ENCODE data around the gene METTL15.
"Not testable (repeated sequence)": the region's sequence is repeated elsewhere in the genome, so short reads cannot be mapped to it uniquely, and the experiment has no call there.

METTL15 gene

GRCh38 chr11:28296426-28296825 lies 188.2 kb downstream of the METTL15 start:
- DNase-seq (ENCODE audit: low read depth): no peak

GRCh38 chr11:28298209-28298608 lies 190.0 kb downstream of the METTL15 start:
- DNase-seq (ENCODE audit: low read depth): no peak

GRCh38 chr11:28303477-28304191 lies 195.4 kb downstream of the METTL15 start:
- peak; percentile 54 for DNase-seq (ENCODE audit: low read depth)

- no peak for DNase-seq (ENCODE audit: low read depth)
Observed at GRCh38 chr11:28315440-28315839, 207.3 kb downstream of the METTL15 start.

GRCh38 chr11:28318871-28319270 lies 210.7 kb downstream of the METTL15 start:
- DNase-seq (ENCODE audit: low read depth): no peak

DNA sequence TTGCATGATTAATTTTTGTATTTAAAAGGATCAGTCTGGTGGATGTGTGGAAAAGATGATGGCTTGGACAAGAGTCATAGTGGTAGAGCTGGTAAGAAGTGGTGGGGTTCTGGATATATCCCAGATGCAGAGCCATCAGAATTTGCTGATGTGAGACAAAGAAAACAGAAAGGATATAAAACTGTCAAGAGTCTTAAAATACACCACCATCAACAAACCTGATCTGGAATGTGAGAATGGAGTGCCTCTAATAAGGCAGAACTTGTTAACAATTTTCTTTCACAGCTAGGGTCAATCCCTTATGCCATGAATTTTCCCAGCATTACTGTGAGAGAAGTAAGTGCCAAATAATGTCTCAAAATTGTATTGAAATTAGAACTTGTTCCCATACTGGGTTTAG lies 215.4 kb downstream of the METTL15 start:
- DNase-seq (ENCODE audit: low read depth): no peak

- DNase-seq (ENCODE audit: low read depth): peak; percentile 24
Observed at GRCh38 chr11:28332393-28332792, 224.2 kb downstream of the METTL15 start.

- DNase-seq (ENCODE audit: low read depth): peak; percentile 66
Observed at GRCh38 chr11:28337701-28338100, 229.5 kb downstream of the METTL15 start.

- DNase-seq (ENCODE audit: low read depth): peak; percentile 84
Observed at GRCh38 chr11:28338371-28338770, 230.2 kb downstream of the METTL15 start.

GRCh38 chr11:28339488-28339887 lies 231.3 kb downstream of the METTL15 start:
- no peak for DNase-seq (ENCODE audit: low read depth)

DNA sequence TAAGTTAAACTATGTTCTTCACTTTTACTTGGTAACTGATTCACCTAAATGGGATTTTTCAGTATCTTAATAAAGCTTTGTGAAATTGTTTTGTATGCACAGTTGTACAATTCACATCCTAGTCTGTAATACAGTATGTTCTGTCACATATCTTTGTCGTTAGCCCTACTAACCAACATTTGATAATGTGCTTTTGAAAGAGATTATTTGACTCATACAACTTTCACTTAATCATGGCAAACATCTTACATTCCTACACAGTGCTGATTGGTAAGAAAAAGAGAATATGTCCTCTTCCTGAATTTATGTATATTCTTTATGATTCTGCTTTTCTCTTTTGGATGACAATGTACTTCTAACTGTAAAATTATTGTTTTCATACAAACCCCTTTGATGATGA lies 234.5 kb downstream of the METTL15 start:
- DNase-seq (ENCODE audit: low read depth): peak; percentile 69

DNA sequence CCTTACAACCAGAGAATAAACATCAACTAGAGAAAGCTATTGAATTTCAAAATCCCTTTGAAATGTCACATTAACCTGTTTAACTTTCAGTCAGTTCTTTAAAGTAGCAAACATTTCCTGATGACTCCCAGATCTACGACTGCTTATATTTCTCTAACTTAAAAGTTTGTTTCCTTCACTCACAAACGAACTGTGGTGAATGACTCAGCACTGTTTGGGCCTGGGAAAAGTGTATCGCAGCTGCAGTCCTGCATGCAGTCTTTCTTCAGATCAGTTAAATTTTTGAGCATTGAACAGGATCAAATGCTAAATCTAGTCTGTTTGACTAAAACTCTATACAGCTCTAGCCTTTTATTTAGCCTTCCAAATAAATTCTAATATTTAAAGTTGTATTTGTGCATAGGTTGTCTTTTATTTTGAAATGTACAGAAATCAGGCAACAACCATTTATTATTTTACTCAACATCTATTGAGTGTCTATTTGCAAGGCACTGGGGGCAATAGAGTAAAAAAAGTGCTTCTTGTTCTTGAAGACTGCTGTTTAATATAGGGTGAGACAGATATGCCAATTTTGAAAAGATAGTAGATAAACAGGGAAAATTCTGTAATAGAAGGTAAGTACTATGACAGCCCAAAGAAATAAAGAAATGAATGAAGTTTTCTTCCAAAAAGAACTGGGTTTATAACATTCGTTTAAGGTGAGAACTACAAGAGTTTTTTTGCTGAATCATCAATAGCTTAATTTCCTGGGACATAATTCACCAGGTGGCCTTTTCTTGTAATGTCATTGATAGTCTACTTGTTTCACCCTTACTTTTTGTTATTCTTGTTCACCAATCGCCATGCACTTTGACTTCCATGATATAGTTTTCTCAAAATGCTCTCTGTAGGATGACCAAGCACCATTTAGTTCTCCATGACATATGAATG lies 235.4 kb downstream of the METTL15 start:
- DNase-seq (ENCODE audit: low read depth): peak; percentile 95

GRCh38 chr11:28346209-28346608 lies 238.0 kb downstream of the METTL15 start:
- peak; percentile 15 for DNase-seq (ENCODE audit: low read depth)

DNA sequence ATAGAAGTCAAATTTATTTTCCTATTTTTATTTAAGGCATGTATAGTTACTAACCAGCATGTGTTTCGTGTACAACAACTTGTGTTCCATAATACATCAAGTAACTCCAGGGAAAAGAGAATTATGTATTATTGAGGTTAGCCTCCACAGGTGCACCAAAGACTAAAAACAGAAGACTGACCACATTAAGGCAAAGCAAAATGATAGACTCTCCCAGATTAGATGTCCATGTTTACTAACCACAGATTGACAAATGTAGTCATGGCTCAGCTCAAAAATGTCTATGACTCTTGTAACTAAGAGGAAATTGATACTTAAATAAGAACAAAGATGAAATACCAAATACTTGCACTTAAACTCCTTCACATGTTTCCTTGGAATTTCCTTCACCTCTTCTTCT lies 238.5 kb downstream of the METTL15 start:
- peak; percentile 36 for DNase-seq (ENCODE audit: low read depth)

- DNase-seq (ENCODE audit: low read depth): no peak
Observed at GRCh38 chr11:28347371-28347770, 239.2 kb downstream of the METTL15 start.

GRCh38 chr11:28350216-28350615 lies 242.0 kb downstream of the METTL15 start:
- DNase-seq (ENCODE audit: low read depth): no peak

GRCh38 chr11:28353991-28354390 lies 245.8 kb downstream of the METTL15 start:
- DNase-seq (ENCODE audit: low read depth): no peak

- DNase-seq (ENCODE audit: low read depth): peak; percentile 86
Observed at GRCh38 chr11:28366549-28367346, 258.6 kb downstream of the METTL15 start.

DNA sequence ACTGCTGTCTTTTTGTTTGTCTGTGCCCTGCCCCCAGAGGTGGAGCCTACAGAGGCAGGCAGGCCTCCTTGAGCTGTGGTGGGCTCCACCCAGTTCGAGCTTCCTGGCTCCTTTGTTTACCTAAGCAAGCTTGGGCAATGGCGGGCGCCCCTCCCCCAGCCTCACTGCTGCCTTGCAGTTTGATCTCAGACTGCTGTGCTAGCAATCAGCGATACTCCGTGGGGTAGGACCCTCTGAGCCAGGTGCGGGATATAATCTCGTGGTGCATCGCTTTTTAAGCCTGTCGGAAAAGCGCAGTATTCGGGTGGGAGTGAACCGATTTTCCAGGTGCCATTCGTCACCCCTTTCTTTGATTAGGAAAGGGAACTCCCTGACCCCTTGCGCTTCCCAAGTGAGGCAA lies 269.9 kb downstream of the METTL15 start:
- not testable (repeated sequence) for DNase-seq (ENCODE audit: low read depth)
